SK-N-SH (cell line): ENCODE results near the gene NBPF3. TPM values are rescaled to one million over a fixed set of nuclear protein-coding genes. Genes with fewer than 3 reads are reported as not detected.
A peak's percentile ranks its signal among the peaks of the same experiment; 100 is the strongest.

ENCODE experiments used
- CTCF ChIA-PET: fragments of 300-600, 350-600 bp; formaldehyde crosslinking; extraction: SDS; loops from one replicate; lab custom pipeline; 2021; lab: Yijun Ruan, JAX
- POLR2A ChIA-PET: fragments of 350-600 bp; sonication (Branson Sonifier 250); formaldehyde crosslinking; extraction: SDS; loops from one replicate; lab custom pipeline; 2020; ENCODE audit warnings: antibody characterized with exemption, inconsistent platforms; lab: Yijun Ruan, JAX
- DNase-seq: peaks from one replicate; pipeline ENCODE4 v3.0.0; 2012
- H2AFZ ChIP-seq: fragments of 200-600 bp; sonication (generic); 2 replicates; pipeline ENCODE4 v1.8.1; 2016; ENCODE audit warnings: antibody characterized with exemption, mild to moderate bottlenecking, low read depth
- H3F3A ChIP-seq: fragments of 200-600 bp; sonication (generic); replicated peaks from 2 replicates; pipeline ENCODE3; 2016; ENCODE audit warnings: antibody characterized with exemption, mild to moderate bottlenecking; ENCODE audit not compliant: insufficient read depth
- H3K27ac ChIP-seq, 2 experiments: fragments of 200-500 bp in 1 of 2; fragments of 200-600 bp in 1 of 2; sonication (Bioruptor generic) in 1 of 2; sonication (generic), shearing (Covaris generic) in 1 of 2; 2 replicates each; pipeline versions ENCODE4 v1.5.1 to v1.6.1; 2014 to 2016; ENCODE audit warnings: low read depth in 2 of 2, inconsistent platforms in 1 of 2, low read length in 1 of 2, mild to moderate bottlenecking in 1 of 2, mixed read lengths in 1 of 2
- H3K27me3 ChIP-seq: fragments of 200-600 bp; sonication (generic), shearing (Covaris generic); 2 replicates; pipeline ENCODE4 v1.6.1; 2016; ENCODE audit warnings: mixed run types; ENCODE audit not compliant: insufficient read depth
- H3K36me3 ChIP-seq, 2 experiments: fragments of 200-500 bp in 1 of 2; fragments of 200-600 bp in 1 of 2; sonication (Bioruptor generic) in 1 of 2; sonication (generic) in 1 of 2; replicated peaks in 1 of 2; 2 replicates each; pipeline versions ENCODE3 to v1.5.1; 2014 to 2016; ENCODE audit warnings: low read length in 1 of 2, mild to moderate bottlenecking in 1 of 2; ENCODE audit not compliant: insufficient read depth in 2 of 2, control insufficient read depth in 1 of 2
- H3K4me1 ChIP-seq, 2 experiments: fragments of 200-500 bp in 1 of 2; fragments of 200-600 bp in 1 of 2; sonication (Bioruptor generic) in 1 of 2; sonication (generic), shearing (Covaris generic) in 1 of 2; 2 replicates each; pipeline versions ENCODE4 v1.5.1 to v1.6.1; 2014 to 2016; ENCODE audit warnings: low read depth in 1 of 2, low read length in 1 of 2, mixed run types in 1 of 2; ENCODE audit not compliant: insufficient read depth in 2 of 2, control insufficient read depth in 1 of 2
- H3K4me2 ChIP-seq: fragments of 200-600 bp; sonication (generic), shearing (Covaris generic); 2 replicates; pipeline ENCODE4 v1.6.1; 2017; ENCODE audit warnings: mixed run types
- H3K4me3 ChIP-seq, 2 experiments: fragments of 200-500 bp in 1 of 2; fragments of 200-600 bp in 1 of 2; sonication (Bioruptor generic) in 1 of 2; sonication (generic), shearing (Covaris generic) in 1 of 2; 2 replicates each; pipeline versions ENCODE4 v1.5.1 to v1.8.1; 2014 to 2016; ENCODE audit warnings: low read depth in 2 of 2, inconsistent platforms in 1 of 2, low read length in 1 of 2, mild to moderate bottlenecking in 1 of 2, mixed read lengths in 1 of 2, moderate library complexity in 1 of 2
- H3K79me2 ChIP-seq: fragments of 200-600 bp; sonication (generic); 2 replicates; pipeline ENCODE4 v1.8.1; 2017; ENCODE audit warnings: mild to moderate bottlenecking; ENCODE audit not compliant: insufficient read depth
- H3K9ac ChIP-seq: fragments of 200-600 bp; sonication (generic); 2 replicates; pipeline ENCODE4 v1.6.1; 2017; ENCODE audit warnings: mixed run types
- H3K9me2 ChIP-seq: fragments of 200-600 bp; sonication (generic); 2 replicates; pipeline ENCODE4 v1.6.1; 2017; ENCODE audit warnings: mixed run types
- H3K9me3 ChIP-seq: fragments of 200-600 bp; sonication (generic); 2 replicates; pipeline ENCODE4 v1.6.1; 2017; ENCODE audit warnings: mixed run types, mild to moderate bottlenecking, moderate library complexity
- H4K20me1 ChIP-seq: fragments of 200-600 bp; sonication (generic); 2 replicates; pipeline ENCODE4 v1.6.1; 2017; ENCODE audit warnings: mild to moderate bottlenecking, mixed run types; ENCODE audit not compliant: insufficient read depth
- EP300 ChIP-seq, 2 experiments: IDR thresholded peaks; 2 replicates each; pipeline versions ENCODE4 v1.4.0 to v1.6.1; 2012; ENCODE audit warnings: borderline replicate concordance in 1 of 2, low read depth in 1 of 2, low read length in 1 of 2
- FOSL2 ChIP-seq: IDR thresholded peaks from 2 replicates; pipeline ENCODE4 v1.4.0; 2012; ENCODE audit warnings: low read depth, mild to moderate bottlenecking, moderate library complexity, borderline replicate concordance
- FOXJ3 ChIP-seq: sonication (generic); formaldehyde crosslinking; IDR thresholded peaks from 2 replicates; pipeline ENCODE4 v1.5.1; 2020; ENCODE audit warnings: mild to moderate bottlenecking, missing genetic modification reagents
- GATA2 ChIP-seq: sonication (generic); formaldehyde crosslinking; IDR thresholded peaks from 2 replicates; pipeline ENCODE4 v1.5.0; 2020; ENCODE audit warnings: mild to moderate bottlenecking, missing genetic modification reagents
- JUND ChIP-seq: IDR thresholded peaks from 2 replicates; pipeline ENCODE4 v1.4.0; 2012
- NRF1 ChIP-seq: IDR thresholded peaks from 2 replicates; pipeline ENCODE4 v1.6.1; 2012; ENCODE audit warnings: low read depth, mild to moderate bottlenecking, low read length
- RCOR1 ChIP-seq: fragments of 150-350 bp; IDR thresholded peaks from 2 replicates; pipeline ENCODE4 v1.6.1; 2017; ENCODE audit warnings: antibody characterized with exemption, low read length
- SIN3A ChIP-seq: IDR thresholded peaks from 2 replicates; pipeline ENCODE4 v1.6.1; 2012; ENCODE audit warnings: low read depth, mild to moderate bottlenecking, low read length, moderate library complexity, borderline replicate concordance
- SMC3 ChIP-seq: IDR thresholded peaks from 2 replicates; pipeline ENCODE4 v1.6.1; 2012; ENCODE audit warnings: low read depth, low read length, improper control_type of control experiment
- TAF1 ChIP-seq: IDR thresholded peaks from 2 replicates; pipeline ENCODE4 v1.6.1; 2012; ENCODE audit warnings: low read depth, mild to moderate bottlenecking, low read length, moderate library complexity, borderline replicate concordance
- TEAD4 ChIP-seq: IDR thresholded peaks from 2 replicates; pipeline ENCODE4 v1.4.0; 2012; ENCODE audit warnings: mild to moderate bottlenecking, borderline replicate concordance; ENCODE audit not compliant: insufficient read depth
- WGBS: methylation state at CpG from one replicate; pipeline ENCODE4 v1.1.6; 2017; ENCODE audit warnings: low lambda C conversion rate; 5-methylcytosine and 5-hydroxymethylcytosine counted together
- polyA plus RNA-seq, 3 experiments: library from polyadenylated mRNA; depleted of rRNA; stranded (reverse); fragments of >200 nt; gene quantifications; 2 replicates each; pipeline ENCODE4 v1.2.3, GENCODE V29; 2012
- TF ChIP-seq, protein P1 (sequence below): fragments of 150-350 bp; IDR thresholded peaks from 2 replicates; pipeline ENCODE4 v1.6.1; 2017; ENCODE audit warnings: antibody characterized with exemption, low read length, low read depth, borderline replicate concordance
- TF ChIP-seq, protein P2 (sequence below): IDR thresholded peaks from 2 replicates; pipeline ENCODE4 v1.6.1; 2012; ENCODE audit warnings: mild to moderate bottlenecking, low read depth, low read length, moderate library complexity
- TF ChIP-seq, protein P3 (sequence below): IDR thresholded peaks from 2 replicates; pipeline ENCODE4 v1.4.0; 2012; ENCODE audit warnings: low read depth, borderline replicate concordance
- TF ChIP-seq, protein P4 (sequence below): IDR thresholded peaks from 2 replicates; pipeline ENCODE4 v1.4.0; 2012; ENCODE audit warnings: low read depth
- TF ChIP-seq, protein P5 (sequence below): fragments of 200-600 bp; sonication (generic); IDR thresholded peaks from 2 replicates; pipeline ENCODE4 v1.6.1; 2017; ENCODE audit warnings: antibody characterized with exemption, mild to moderate bottlenecking, moderate library complexity
- TF ChIP-seq, protein P6 (sequence below): IDR thresholded peaks from 2 replicates; pipeline ENCODE4 v1.4.0; 2012; ENCODE audit warnings: low read depth, borderline replicate concordance

Gene NBPF3
- polyA plus RNA-seq, 1 of the 3 experiments (the other 2 are of a cell fraction) = 6.4 TPM

DNA sequence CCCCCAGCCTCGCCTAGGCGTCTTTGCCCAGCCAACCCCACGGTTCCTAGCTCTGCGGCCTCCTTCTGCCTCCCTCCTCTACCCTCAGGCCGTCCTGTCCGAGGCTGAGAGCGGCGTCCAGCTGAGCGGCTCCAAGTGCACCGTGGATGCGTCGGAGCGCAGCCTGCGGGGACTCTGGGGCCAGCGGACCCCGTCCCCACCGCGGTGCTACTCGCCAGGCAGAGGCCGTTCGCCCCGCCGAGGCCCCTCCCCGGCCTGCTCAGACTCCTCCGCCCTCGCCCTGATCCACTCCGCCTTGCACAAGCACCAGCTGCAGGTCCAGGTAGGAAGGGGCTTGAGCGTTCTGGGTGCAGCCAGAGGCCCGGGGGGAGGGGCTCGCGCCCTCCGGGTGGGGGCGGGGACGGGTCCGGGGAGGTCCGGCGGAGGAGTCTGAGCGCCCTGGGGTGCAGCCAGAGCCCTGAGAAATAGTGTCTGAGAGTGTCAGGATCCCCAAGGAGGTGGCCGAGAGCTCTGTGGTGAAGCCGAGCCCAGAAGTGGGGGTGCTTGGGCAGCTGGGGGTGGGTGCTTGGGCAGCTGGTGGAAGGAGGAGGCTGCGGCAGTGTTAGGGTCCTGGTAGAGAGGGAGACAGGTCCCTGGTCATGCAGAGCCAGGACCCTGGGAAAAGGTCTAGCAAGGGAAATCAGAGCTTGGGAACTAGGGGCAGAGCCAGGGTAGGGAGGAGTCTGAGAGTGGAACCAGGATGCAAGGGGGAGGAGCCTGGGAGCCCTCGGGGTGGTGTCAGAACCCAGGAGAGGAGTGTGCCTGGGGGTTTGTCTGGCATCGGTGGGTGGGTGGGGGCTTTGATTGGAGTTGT, 3.2 kb upstream of the NBPF3 start:
- Histone ChIP-seq H4K20me1 (no peaks in the 10 kb centered on the region), H3K9me2 (no peaks in the 10 kb centered on the region), H3K9ac (no peak overlapping the region), H3K9me3 (no peaks in the 10 kb centered on the region), H3K27ac (no peak overlapping the region), H3K4me2 (no peak overlapping the region), H3K79me2 (peaks cover 12% of the 10 kb centered on the region), H3K4me3 (no peak overlapping the region; a peak in 1 of 4 replicates), H2AFZ (no peak overlapping the region), H3K4me1 (peaks cover 0 to 6% of the 10 kb centered on the region in 2 experiments; a peak in 2 of 4 replicates), H3K36me3 (no peaks in the 10 kb centered on the region), H3K27me3 (no peaks in the 10 kb centered on the region), H3F3A (no peaks in the 10 kb centered on the region)
- 46% methylated on average over 14 of the region's 43 CpGs for WGBS
- ChIA-PET CTCF (interaction anchor here (1.7 kb wide), 1 partner anchor 68 kb away, joined by 4 read pairs; no protein-coding TSS in a partner anchor), POLR2A (no interaction called here)
- DNase-seq = peak; percentile 56
- TF ChIP-seq, protein P1, sequence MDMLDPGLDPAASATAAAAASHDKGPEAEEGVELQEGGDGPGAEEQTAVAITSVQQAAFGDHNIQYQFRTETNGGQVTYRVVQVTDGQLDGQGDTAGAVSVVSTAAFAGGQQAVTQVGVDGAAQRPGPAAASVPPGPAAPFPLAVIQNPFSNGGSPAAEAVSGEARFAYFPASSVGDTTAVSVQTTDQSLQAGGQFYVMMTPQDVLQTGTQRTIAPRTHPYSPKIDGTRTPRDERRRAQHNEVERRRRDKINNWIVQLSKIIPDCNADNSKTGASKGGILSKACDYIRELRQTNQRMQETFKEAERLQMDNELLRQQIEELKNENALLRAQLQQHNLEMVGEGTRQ = no peak
- TF ChIP-seq SMC3 (no peak), NRF1 (no peak), JUND (no peak), FOSL2 (no peak), FOXJ3 (CRISPR knock-in tag) (no peak), EP300 (IDR thresholded peaks at IDR 0.05; ENCODE audit: borderline replicate concordance in 1 of 2, low read depth in 1 of 2, low read length in 1 of 2) (no peak), GATA2 (CRISPR knock-in tag) (no peak), RCOR1 (no peak), SIN3A (no peak), TEAD4 (no peak), TAF1 (no peak)
- TF ChIP-seq, protein P2, sequence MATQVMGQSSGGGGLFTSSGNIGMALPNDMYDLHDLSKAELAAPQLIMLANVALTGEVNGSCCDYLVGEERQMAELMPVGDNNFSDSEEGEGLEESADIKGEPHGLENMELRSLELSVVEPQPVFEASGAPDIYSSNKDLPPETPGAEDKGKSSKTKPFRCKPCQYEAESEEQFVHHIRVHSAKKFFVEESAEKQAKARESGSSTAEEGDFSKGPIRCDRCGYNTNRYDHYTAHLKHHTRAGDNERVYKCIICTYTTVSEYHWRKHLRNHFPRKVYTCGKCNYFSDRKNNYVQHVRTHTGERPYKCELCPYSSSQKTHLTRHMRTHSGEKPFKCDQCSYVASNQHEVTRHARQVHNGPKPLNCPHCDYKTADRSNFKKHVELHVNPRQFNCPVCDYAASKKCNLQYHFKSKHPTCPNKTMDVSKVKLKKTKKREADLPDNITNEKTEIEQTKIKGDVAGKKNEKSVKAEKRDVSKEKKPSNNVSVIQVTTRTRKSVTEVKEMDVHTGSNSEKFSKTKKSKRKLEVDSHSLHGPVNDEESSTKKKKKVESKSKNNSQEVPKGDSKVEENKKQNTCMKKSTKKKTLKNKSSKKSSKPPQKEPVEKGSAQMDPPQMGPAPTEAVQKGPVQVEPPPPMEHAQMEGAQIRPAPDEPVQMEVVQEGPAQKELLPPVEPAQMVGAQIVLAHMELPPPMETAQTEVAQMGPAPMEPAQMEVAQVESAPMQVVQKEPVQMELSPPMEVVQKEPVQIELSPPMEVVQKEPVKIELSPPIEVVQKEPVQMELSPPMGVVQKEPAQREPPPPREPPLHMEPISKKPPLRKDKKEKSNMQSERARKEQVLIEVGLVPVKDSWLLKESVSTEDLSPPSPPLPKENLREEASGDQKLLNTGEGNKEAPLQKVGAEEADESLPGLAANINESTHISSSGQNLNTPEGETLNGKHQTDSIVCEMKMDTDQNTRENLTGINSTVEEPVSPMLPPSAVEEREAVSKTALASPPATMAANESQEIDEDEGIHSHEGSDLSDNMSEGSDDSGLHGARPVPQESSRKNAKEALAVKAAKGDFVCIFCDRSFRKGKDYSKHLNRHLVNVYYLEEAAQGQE = no peak
- TF ChIP-seq, protein P3, sequence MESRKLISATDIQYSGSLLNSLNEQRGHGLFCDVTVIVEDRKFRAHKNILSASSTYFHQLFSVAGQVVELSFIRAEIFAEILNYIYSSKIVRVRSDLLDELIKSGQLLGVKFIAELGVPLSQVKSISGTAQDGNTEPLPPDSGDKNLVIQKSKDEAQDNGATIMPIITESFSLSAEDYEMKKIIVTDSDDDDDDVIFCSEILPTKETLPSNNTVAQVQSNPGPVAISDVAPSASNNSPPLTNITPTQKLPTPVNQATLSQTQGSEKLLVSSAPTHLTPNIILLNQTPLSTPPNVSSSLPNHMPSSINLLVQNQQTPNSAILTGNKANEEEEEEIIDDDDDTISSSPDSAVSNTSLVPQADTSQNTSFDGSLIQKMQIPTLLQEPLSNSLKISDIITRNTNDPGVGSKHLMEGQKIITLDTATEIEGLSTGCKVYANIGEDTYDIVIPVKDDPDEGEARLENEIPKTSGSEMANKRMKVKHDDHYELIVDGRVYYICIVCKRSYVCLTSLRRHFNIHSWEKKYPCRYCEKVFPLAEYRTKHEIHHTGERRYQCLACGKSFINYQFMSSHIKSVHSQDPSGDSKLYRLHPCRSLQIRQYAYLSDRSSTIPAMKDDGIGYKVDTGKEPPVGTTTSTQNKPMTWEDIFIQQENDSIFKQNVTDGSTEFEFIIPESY = no peak
- TF ChIP-seq, protein P4, sequence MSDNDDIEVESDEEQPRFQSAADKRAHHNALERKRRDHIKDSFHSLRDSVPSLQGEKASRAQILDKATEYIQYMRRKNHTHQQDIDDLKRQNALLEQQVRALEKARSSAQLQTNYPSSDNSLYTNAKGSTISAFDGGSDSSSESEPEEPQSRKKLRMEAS = no peak
- TF ChIP-seq, protein P5, sequence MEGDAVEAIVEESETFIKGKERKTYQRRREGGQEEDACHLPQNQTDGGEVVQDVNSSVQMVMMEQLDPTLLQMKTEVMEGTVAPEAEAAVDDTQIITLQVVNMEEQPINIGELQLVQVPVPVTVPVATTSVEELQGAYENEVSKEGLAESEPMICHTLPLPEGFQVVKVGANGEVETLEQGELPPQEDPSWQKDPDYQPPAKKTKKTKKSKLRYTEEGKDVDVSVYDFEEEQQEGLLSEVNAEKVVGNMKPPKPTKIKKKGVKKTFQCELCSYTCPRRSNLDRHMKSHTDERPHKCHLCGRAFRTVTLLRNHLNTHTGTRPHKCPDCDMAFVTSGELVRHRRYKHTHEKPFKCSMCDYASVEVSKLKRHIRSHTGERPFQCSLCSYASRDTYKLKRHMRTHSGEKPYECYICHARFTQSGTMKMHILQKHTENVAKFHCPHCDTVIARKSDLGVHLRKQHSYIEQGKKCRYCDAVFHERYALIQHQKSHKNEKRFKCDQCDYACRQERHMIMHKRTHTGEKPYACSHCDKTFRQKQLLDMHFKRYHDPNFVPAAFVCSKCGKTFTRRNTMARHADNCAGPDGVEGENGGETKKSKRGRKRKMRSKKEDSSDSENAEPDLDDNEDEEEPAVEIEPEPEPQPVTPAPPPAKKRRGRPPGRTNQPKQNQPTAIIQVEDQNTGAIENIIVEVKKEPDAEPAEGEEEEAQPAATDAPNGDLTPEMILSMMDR = no peak
- TF ChIP-seq, protein P6, sequence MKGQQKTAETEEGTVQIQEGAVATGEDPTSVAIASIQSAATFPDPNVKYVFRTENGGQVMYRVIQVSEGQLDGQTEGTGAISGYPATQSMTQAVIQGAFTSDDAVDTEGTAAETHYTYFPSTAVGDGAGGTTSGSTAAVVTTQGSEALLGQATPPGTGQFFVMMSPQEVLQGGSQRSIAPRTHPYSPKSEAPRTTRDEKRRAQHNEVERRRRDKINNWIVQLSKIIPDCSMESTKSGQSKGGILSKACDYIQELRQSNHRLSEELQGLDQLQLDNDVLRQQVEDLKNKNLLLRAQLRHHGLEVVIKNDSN = no peak
